ENCODE results near the gene DDX21.

The DDX21 gene

GRCh38 chr10:68989317-68989990 lies 33.5 kb downstream of the DDX21 start:
- H3K36me3 ChIP-seq (ENCODE audit: insufficient read depth): peaks cover 4% of the 10 kb centered on the region; the same call in 1 of the 2 replicates
- H2AFZ ChIP-seq (ENCODE audit: low read depth): peak overlapping the region; percentile 85

GRCh38 chr10:68992636-68993440 lies 36.9 kb downstream of the DDX21 start:
- no peaks in the 10 kb centered on the region for H3K27me3 ChIP-seq (ENCODE audit: insufficient read depth, low read depth)
- TF ChIP-seq CTCF (conservative IDR thresholded peaks at IDR 0.05; ENCODE audit: low read depth, low read length): no peak
- no peaks in the 10 kb centered on the region for H4K20me1 ChIP-seq (ENCODE audit: insufficient read depth)
- H3K9ac ChIP-seq: no peak overlapping the region
- no peak overlapping the region for H2AFZ ChIP-seq (ENCODE audit: low read depth)
- H3K4me2 ChIP-seq: no peak overlapping the region
- no peak overlapping the region for H3K4me3 ChIP-seq (IDR thresholded peaks at IDR 0.05; ENCODE audit: insufficient read depth, low read depth, low read length)
- H3K36me3 ChIP-seq (ENCODE audit: insufficient read depth): no peaks in the 10 kb centered on the region
- peaks cover 31% of the 10 kb centered on the region for H3K79me2 ChIP-seq (ENCODE audit: insufficient read depth, low read depth)
- peaks cover 39% of the 10 kb centered on the region for H3K4me1 ChIP-seq (ENCODE audit: low read depth, poor library complexity, severe bottlenecking)
- no peak overlapping the region for H3K27ac ChIP-seq

More at GRCh38 chr10:68989317-68989990, 33.5 kb downstream of the DDX21 start:
- H3K9ac ChIP-seq: peak overlapping the region; percentile 62; the same call in 1 of the 2 replicates
- H3K4me3 ChIP-seq (IDR thresholded peaks at IDR 0.05; ENCODE audit: insufficient read depth, low read depth, low read length): peak overlapping the region; percentile 30
- H3K79me2 ChIP-seq (ENCODE audit: insufficient read depth, low read depth): peaks cover 18% of the 10 kb centered on the region; the same call in 1 of the 2 replicates
- no peaks in the 10 kb centered on the region for H3K27me3 ChIP-seq (ENCODE audit: insufficient read depth, low read depth)
- H3K4me1 ChIP-seq (ENCODE audit: low read depth, poor library complexity, severe bottlenecking): peaks cover 14% of the 10 kb centered on the region
- H4K20me1 ChIP-seq (ENCODE audit: insufficient read depth): no peaks in the 10 kb centered on the region
- TF ChIP-seq CTCF (conservative IDR thresholded peaks at IDR 0.05; ENCODE audit: low read depth, low read length): no peak
- H3K27ac ChIP-seq: peak overlapping the region; percentile 54; the same call in 1 of the 2 replicates
- H3K4me2 ChIP-seq: peak overlapping the region; percentile 38

GRCh38 chr10:68997211-68997610 lies 41.2 kb downstream of the DDX21 start:
- TF ChIP-seq CTCF (conservative IDR thresholded peaks at IDR 0.05; ENCODE audit: low read depth, low read length): no peak
- Histone ChIP-seq H3K9ac (no peak overlapping the region), H3K79me2 (ENCODE audit: insufficient read depth, low read depth) (peaks cover 28% of the 10 kb centered on the region), H3K4me2 (peak overlapping the region; percentile 75), H4K20me1 (ENCODE audit: insufficient read depth) (no peaks in the 10 kb centered on the region), H3K36me3 (ENCODE audit: insufficient read depth) (0 out of 2 replicates have a peak, but pooled peaks cover 2% of the 10 kb centered on the region), H3K4me3 (IDR thresholded peaks at IDR 0.05; ENCODE audit: insufficient read depth, low read depth, low read length) (no peak overlapping the region), H3K27me3 (ENCODE audit: insufficient read depth, low read depth) (no peaks in the 10 kb centered on the region), H2AFZ (ENCODE audit: low read depth) (peak overlapping the region; percentile 13; the same call in 1 of the 2 replicates), H3K27ac (peak overlapping the region; percentile 65), H3K4me1 (ENCODE audit: low read depth, poor library complexity, severe bottlenecking) (peaks cover 57% of the 10 kb centered on the region)

- no peak overlapping the region for H3K9ac ChIP-seq
- H2AFZ ChIP-seq (ENCODE audit: low read depth): no peak overlapping the region
- H3K4me1 ChIP-seq (ENCODE audit: low read depth, poor library complexity, severe bottlenecking): peaks cover 18% of the 10 kb centered on the region
- no peak overlapping the region for H3K4me2 ChIP-seq
- no peaks in the 10 kb centered on the region for H4K20me1 ChIP-seq (ENCODE audit: insufficient read depth)
- no peaks in the 10 kb centered on the region for H3K27me3 ChIP-seq (ENCODE audit: insufficient read depth, low read depth)
- H3K4me3 ChIP-seq (IDR thresholded peaks at IDR 0.05; ENCODE audit: insufficient read depth, low read depth, low read length): no peak overlapping the region
- no peak overlapping the region for H3K27ac ChIP-seq
- H3K36me3 ChIP-seq (ENCODE audit: insufficient read depth): no peaks in the 10 kb centered on the region
- TF ChIP-seq CTCF (conservative IDR thresholded peaks at IDR 0.05; ENCODE audit: low read depth, low read length): peak; percentile 49; the same call in 1 of the 2 replicates
- no peaks in the 10 kb centered on the region for H3K79me2 ChIP-seq (ENCODE audit: insufficient read depth, low read depth)
Measured at GRCh38 chr10:69004821-69005220, 48.9 kb downstream of the DDX21 start.
